Fibroblast of pulmonary artery (primary cell): ENCODE results near the gene ADARB2.

Experiments
- DNase-seq: peaks from one replicate; pipeline ENCODE4 v3.0.0-alpha.2; 2010; ENCODE audit warnings: low read depth
- H3K4me3 ChIP-seq: replicated peaks from 2 replicates; pipeline ENCODE4 v1.5.1; 2011; ENCODE audit warnings: low read depth, mild to moderate bottlenecking, control low read depth, low read length, moderate library complexity
- CTCF ChIP-seq: IDR thresholded peaks from 2 replicates; pipeline ENCODE4 v1.5.1; 2011; ENCODE audit warnings: mild to moderate bottlenecking, control low read depth, low read length, inconsistent platforms; ENCODE audit errors: missing control alignments

Gene ADARB2

GRCh38 chr10:1492641-1493040 lies 244.7 kb downstream of the ADARB2 start:
- DNase-seq = no peak
- no peak for TF ChIP-seq CTCF
- no peak overlapping the region for H3K4me3 ChIP-seq

- no peak for TF ChIP-seq CTCF
Observed at GRCh38 chr10:1491901-1492300, 245.4 kb downstream of the ADARB2 start.

GRCh38 chr10:1489801-1490200 lies 247.5 kb downstream of the ADARB2 start:
- no peak overlapping the region for H3K4me3 ChIP-seq

More at GRCh38 chr10:1491901-1492300, 245.4 kb downstream of the ADARB2 start:
- no peak overlapping the region for H3K4me3 ChIP-seq
- DNase-seq = no peak

GRCh38 chr10:1488970-1489548 lies 248.3 kb downstream of the ADARB2 start:
- TF ChIP-seq CTCF = no peak
- no peak for DNase-seq
- H3K4me3 ChIP-seq = no peak overlapping the region

More at GRCh38 chr10:1489801-1490200, 247.5 kb downstream of the ADARB2 start:
- no peak for DNase-seq
- TF ChIP-seq CTCF = no peak

- DNase-seq = no peak
- no peak for TF ChIP-seq CTCF
- H3K4me3 ChIP-seq = no peak overlapping the region
Observed at GRCh38 chr10:1486841-1487687, 250.3 kb downstream of the ADARB2 start.

GRCh38 chr10:1485357-1485756 lies 252.0 kb downstream of the ADARB2 start:
- no peak overlapping the region for H3K4me3 ChIP-seq
- no peak for TF ChIP-seq CTCF

More at GRCh38 chr10:1485357-1485756, 252.0 kb downstream of the ADARB2 start:
- DNase-seq = no peak
